Activated CD8-positive, alpha-beta memory T cell treated with anti-CD3 and anti-CD28 coated beads, Interleukin-2, amount 10 ng/mL, durations not matched to agents 7 days and 5 days (primary cell): ENCODE data around the gene HEXIM2. TPM values are rescaled to one million over a fixed set of nuclear protein-coding genes. Genes with fewer than 3 reads are reported as not detected.
A peak's percentile ranks its signal among the peaks of the same experiment; 100 is the strongest.
"Not testable (repeated sequence)": the region's sequence is repeated elsewhere in the genome, so short reads cannot be mapped to it uniquely, and the experiment has no call there.

Experiments used
- ATAC-seq: fragments of 150-1000 bp; cut with Tn5 transposase; one replicate; pipeline ENCODE4 v1.10.0; 2021; ENCODE audit warnings: moderate library complexity
- CTCF ChIA-PET: fragments of 350-600 bp; sonication (Branson Sonifier 250); formaldehyde crosslinking; loops from one replicate; lab custom pipeline; 2021; ENCODE audit warnings: antibody characterized with exemption; lab: Charles Lee
- DNase-seq: peaks from one replicate; pipeline ENCODE4 v3.0.0-alpha.2; 2020
- H3K27ac Mint-ChIP-seq: one replicate; pipeline ENCODE4 v1.8.0; 2021; ENCODE audit warnings: mild to moderate bottlenecking, mixed read lengths
- H3K27me3 Mint-ChIP-seq: one replicate; pipeline ENCODE4 v1.8.0; 2021; ENCODE audit warnings: mixed read lengths
- H3K36me3 Mint-ChIP-seq: one replicate; pipeline ENCODE4 v1.8.0; 2021; ENCODE audit warnings: mild to moderate bottlenecking, mixed read lengths
- H3K4me1 Mint-ChIP-seq: one replicate; pipeline ENCODE4 v1.8.0; 2021; ENCODE audit warnings: mixed read lengths
- H3K4me3 Mint-ChIP-seq: one replicate; pipeline ENCODE4 v1.8.0; 2021; ENCODE audit warnings: mild to moderate bottlenecking, moderate library complexity, mixed read lengths
- H3K9me3 Mint-ChIP-seq: one replicate; pipeline ENCODE4 v1.8.0; 2022; ENCODE audit warnings: low read depth, mixed read lengths
- microRNA-seq: library from miRNA; unstranded; fragments of <30 nt; microRNA quantifications from one replicate; pipeline ENCODE4 v1.2.0, GENCODE V29; 2022
- total RNA-seq, 2 experiments: library from RNA; stranded (reverse); gene quantifications; one replicate each; pipeline ENCODE4 v1.2.3, GENCODE V29; 2021

The HEXIM2 gene
- total RNA-seq, 2 experiments from 2014 or later: 6.9 to 7.5 TPM

- no peak overlapping the region for H3K4me3 Mint-ChIP-seq
- peaks cover 6% of the 10 kb centered on the region for H3K4me1 Mint-ChIP-seq
- H3K27ac Mint-ChIP-seq: peak overlapping the region; percentile 19
- no peaks in the 10 kb centered on the region for H3K36me3 Mint-ChIP-seq
- ATAC-seq (peak; percentile 100), DNase-seq (peak; percentile 90)
- CTCF ChIA-PET: interaction anchor here (0.6 to 17.2 kb wide), 44 partner anchors 9 to 420 kb away, joined by 3 to 401 read pairs (median 4); partner anchors contain the start of genes ACBD4, HEXIM1, HEXIM2 and MAP3K14
- peaks cover 2% of the 10 kb centered on the region for H3K9me3 Mint-ChIP-seq
- no peaks in the 10 kb centered on the region for H3K27me3 Mint-ChIP-seq
These were observed 36.1 kb downstream of the HEXIM2 start for GRCh38 chr17:45197555-45198334.

GRCh38 chr17:45200701-45201100, 39.0 kb downstream of the HEXIM2 start:
- CTCF ChIA-PET: interaction anchor here (0.7 to 17.2 kb wide), 6 partner anchors 18 to 66 kb away, joined by 3 to 401 read pairs (median 4); partner anchors contain the start of genes ACBD4, HEXIM1 and PLCD3
- H3K36me3 Mint-ChIP-seq: no peaks in the 10 kb centered on the region

GRCh38 chr17:45201457-45201856, 39.8 kb downstream of the HEXIM2 start:
- no peaks in the 10 kb centered on the region for H3K9me3 Mint-ChIP-seq
- no peak for ATAC-seq
- H3K36me3 Mint-ChIP-seq: no peaks in the 10 kb centered on the region
- CTCF ChIA-PET: interaction anchor here (1.0 to 17.2 kb wide), 4 partner anchors 43 to 67 kb away, joined by 3 to 401 read pairs (median 6); partner anchors contain the start of genes ACBD4, HEXIM1 and PLCD3
- peaks cover 6% of the 10 kb centered on the region for H3K4me1 Mint-ChIP-seq
- DNase-seq: no peak
- no peak overlapping the region for H3K27ac Mint-ChIP-seq
- H3K4me3 Mint-ChIP-seq: no peak overlapping the region
- H3K27me3 Mint-ChIP-seq: no peaks in the 10 kb centered on the region

More at GRCh38 chr17:45200701-45201100, 39.0 kb downstream of the HEXIM2 start:
- no peak overlapping the region for H3K4me3 Mint-ChIP-seq
- ATAC-seq: no peak
- H3K9me3 Mint-ChIP-seq: no peaks in the 10 kb centered on the region
- DNase-seq: no peak
- peaks cover 6% of the 10 kb centered on the region for H3K4me1 Mint-ChIP-seq
- no peak overlapping the region for H3K27ac Mint-ChIP-seq
- H3K27me3 Mint-ChIP-seq: no peaks in the 10 kb centered on the region

GRCh38 chr17:45201880-45202279, 40.2 kb downstream of the HEXIM2 start:
- ATAC-seq, H3K9me3 Mint-ChIP-seq, H3K27ac Mint-ChIP-seq, DNase-seq, H3K4me1 Mint-ChIP-seq, H3K27me3 Mint-ChIP-seq, H3K4me3 Mint-ChIP-seq, H3K36me3 Mint-ChIP-seq: not testable (repeated sequence)
- CTCF ChIA-PET: interaction anchor here (1.0 to 17.2 kb wide), 4 partner anchors 43 to 67 kb away, joined by 3 to 401 read pairs (median 6); partner anchors contain the start of genes ACBD4, HEXIM1 and PLCD3

- Mint-ChIP-seq H3K27me3 (no peaks in the 10 kb centered on the region), H3K4me3 (peak overlapping the region; percentile 88), H3K27ac (peak overlapping the region; percentile 62), H3K4me1 (peaks cover 34% of the 10 kb centered on the region), H3K9me3 (no peaks in the 10 kb centered on the region), H3K36me3 (peaks cover 49% of the 10 kb centered on the region)
- peak; percentile 89 for DNase-seq
- CTCF ChIA-PET: interaction anchor here (0.8 to 12.6 kb wide), 42 partner anchors 8 to 178 kb away, joined by 3 to 386 read pairs (median 7); partner anchors contain the start of genes ACBD4, HEXIM1, HEXIM2 and MAP3K14
- ATAC-seq: no peak
These were observed 57.4 kb downstream of the HEXIM2 start for GRCh38 chr17:45218895-45219661.

Small RNA genes lying within 50 kb of the gene (microRNA-seq; reads per million reads assigned to microRNA genes)
- not detected for gene MIR6784

Other genes with a start within 250 kb of the HEXIM2 start
- gene GFAP, start 246.4 kb upstream of the HEXIM2 start, total RNA-seq: not detected
- gene KIF18B, start 214.1 kb upstream of the HEXIM2 start, total RNA-seq: 100 to 1,000 TPM in 1 of 2 experiments, 10 to 100 TPM in 1; 86.7 to 117 TPM
- under 1 TPM; 0.33 to 0.38 TPM for gene C1QL1, start 193.6 kb upstream of the HEXIM2 start, total RNA-seq
- gene DCAKD, start 110.2 kb upstream of the HEXIM2 start, total RNA-seq: 10 to 100 TPM; 29.4 to 34.3 TPM
- 100 to 1,000 TPM; 136 to 148 TPM for gene NMT1, start 100.6 kb upstream of the HEXIM2 start, total RNA-seq
- gene PLCD3, start 29.4 kb upstream of the HEXIM2 start, total RNA-seq: 1 to 10 TPM; 2.6 to 5.2 TPM
- gene ACBD4, start 26.2 kb upstream of the HEXIM2 start, total RNA-seq: 10 to 100 TPM; 14.9 to 20.6 TPM
- gene HEXIM1, start 13.4 kb upstream of the HEXIM2 start, total RNA-seq: 10 to 100 TPM; 40.2 to 42.4 TPM
- 100 to 1,000 TPM; 482 to 504 TPM for gene FMNL1, start 60.0 kb downstream of the HEXIM2 start, total RNA-seq
- gene SPATA32, start 100.2 kb downstream of the HEXIM2 start, total RNA-seq: under 1 TPM; 0.23 to 0.49 TPM
- gene MAP3K14, start 155.1 kb downstream of the HEXIM2 start, total RNA-seq: 10 to 100 TPM; 39.3 to 43.0 TPM